T-helper 2 cell treated with Interferon-gamma antibody and Interleukin-4, amounts not matched to agents 100 ng/mL and 5 ng/mL, for 36 hours (primary cell): Measurements from ENCODE around the gene RAD51B. TPM values are rescaled to one million over a fixed set of nuclear protein-coding genes. Genes with fewer than 3 reads are reported as not detected.

Experiments
- intact Hi-C: fragments of 100-400 bp; cut with micrococcal nuclease; formaldehyde crosslinking; loops from one replicate; pipeline ENCODE4 v1.15.1; 2023
- total RNA-seq: library from RNA; stranded (reverse); gene quantifications from 2 replicates; pipeline ENCODE4 v1.2.3, GENCODE V29; 2022

Gene RAD51B
- total RNA-seq, 1 donor from 2014 or later, result 31.7 TPM

DNA sequence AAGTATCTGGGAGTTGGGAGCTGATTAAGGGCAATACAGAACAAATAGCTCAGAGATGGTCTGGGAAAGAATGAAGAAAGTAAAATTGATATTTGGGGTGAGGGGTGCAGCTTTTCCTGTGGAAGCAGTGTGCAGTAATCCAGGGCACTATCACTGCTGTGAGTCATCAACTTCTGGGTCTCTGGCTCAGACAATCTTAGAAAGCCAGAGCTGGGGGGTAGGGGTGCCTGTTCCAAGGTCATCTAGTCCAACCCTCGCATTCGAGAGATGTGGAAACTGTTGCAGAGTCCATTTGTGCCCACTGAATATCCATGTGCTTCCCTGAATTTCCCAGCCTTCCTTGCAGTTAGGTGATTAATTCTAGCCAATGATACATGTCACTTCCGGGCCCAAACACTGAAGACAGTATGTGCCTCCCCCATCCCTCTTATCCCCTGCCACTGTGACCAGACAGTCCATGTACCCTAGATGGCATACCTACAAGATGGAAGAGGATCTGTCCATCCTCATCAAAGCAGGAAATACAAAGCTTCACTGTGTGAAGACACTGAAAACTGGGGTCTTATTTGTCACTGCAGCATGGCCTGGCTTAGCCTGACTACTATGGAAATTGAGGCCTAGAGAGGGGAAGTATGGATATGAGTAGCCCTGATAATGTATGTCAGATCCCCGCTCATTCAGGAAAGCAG, 921.4 kb downstream of the RAD51B start:
- intact Hi-C loops, result no loop called here

DNA sequence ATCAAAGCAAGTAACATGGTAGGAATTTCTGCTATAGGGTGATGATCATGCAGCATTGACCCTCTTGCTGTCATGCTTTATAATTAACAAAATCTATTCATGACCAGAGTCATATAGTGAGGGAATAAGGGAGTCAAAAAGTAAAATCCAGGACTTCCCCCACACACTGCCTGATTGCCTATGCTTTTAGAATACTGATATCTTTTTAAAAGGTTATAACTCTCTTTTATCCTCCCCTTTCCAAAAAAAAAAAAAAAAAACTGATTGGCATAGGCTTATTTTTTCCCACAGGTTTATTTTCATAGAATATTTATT, 921.9 kb downstream of the RAD51B start:
- intact Hi-C loops, result no loop called here

DNA sequence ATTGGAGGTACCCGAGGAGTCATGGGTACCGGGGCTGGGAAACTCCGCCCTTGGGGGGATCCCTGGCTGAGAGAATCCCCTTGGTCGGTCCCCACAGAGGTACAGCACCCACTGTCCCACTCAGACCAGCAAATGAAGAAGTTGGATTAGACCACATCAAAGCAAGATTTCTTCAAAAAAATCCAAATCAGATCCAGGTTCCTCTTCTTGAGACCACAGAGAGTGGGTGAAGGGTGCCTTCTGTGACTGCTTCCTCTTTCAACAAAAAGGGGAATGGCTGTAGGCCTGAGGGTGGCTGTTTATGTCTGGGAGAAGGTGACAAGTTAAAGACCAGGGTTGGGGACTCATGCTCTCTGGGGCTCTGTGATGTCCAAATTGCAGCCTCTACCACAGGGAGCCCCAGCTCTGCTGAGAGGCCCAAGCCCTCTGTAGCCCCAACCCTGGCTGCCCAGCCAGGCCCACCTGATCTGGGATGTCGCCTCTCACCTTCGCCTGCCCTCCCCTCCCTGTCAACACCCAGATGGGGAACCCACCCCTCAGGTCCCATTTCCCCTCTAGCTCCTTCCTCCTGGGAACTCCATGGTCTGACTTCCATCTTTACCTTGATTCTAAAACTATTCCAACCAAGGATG, 922.4 kb downstream of the RAD51B start:
- intact Hi-C loops, result no loop called here

DNA sequence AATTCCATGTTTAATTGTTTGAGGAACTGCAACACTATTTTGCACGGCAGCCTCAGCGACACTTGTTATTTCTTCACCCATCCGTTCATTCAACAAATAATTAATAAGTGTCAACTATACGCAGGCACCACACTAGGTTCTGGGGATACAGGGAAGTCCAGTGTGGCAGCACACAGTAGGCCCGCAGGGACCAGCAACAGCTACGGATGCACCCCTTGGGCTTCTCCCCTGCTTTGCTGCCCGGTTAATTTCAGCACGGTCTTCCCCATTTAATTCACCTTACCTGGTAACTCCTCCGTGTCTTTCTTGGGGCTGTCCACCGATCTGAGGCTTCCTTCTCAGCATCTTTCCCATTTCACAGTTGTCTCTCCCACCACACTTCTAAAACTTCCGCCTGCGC, 925.0 kb downstream of the RAD51B start:
- intact Hi-C loops, result no loop called here

DNA sequence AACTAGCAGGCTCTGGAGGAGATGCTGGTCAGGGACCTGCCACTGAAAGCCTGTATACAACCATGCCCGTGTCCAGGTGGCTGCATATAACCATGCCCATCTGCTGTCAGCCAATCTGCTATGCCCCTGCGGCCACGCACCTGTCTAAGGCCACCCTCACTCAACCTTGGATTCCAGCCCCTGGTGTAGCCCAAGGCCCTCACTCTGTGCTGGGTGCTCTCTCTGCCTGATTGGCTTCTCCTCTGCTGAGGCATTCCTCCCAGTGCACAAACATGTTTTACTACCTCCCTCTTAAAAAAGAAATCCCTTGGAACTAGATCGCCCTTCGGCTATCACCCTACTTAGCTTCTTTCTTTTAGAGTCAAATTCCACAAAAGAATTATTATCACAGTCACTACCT, 927.8 kb downstream of the RAD51B start:
- intact Hi-C loops, result no loop called here

DNA sequence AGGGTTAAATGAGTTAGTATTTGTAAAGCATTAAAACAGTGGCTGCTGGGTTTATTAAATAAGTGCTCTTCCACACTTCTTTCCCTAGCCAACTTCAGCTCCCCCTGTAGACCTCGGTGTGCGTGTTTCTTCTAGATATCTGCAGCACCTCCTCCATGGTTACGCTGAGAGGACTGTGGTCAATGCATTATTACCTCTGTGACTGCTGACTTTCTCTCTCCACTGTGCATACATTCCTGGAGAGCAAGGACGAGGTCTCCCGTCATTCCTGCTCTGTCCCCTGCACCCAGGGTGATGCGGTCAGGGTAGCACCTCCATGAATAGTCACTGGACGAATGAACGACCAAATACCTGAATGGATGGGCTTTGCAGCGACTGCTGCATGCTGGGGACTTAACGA, 928.7 kb downstream of the RAD51B start:
- intact Hi-C loops, result no loop called here

DNA sequence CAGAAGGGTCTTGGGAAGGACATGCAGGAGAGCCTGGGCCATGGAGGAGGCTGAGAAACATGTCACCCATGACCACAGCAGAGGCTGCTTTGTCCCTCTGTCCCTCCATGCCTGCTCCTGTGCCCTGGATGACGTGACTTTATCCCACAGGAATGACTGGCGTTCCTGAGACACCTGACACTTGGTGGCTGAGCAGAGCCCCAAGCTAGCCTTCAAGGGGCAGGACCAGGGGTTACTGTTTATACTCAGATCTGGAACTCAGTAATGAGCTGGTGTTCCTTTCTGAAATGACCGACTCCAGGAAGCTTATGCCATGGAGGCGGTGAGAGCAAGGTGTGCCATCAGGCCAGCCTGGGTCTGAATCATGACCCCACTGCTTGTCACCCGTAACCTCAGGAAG, 929.1 kb downstream of the RAD51B start:
- intact Hi-C loops, result no loop called here

DNA sequence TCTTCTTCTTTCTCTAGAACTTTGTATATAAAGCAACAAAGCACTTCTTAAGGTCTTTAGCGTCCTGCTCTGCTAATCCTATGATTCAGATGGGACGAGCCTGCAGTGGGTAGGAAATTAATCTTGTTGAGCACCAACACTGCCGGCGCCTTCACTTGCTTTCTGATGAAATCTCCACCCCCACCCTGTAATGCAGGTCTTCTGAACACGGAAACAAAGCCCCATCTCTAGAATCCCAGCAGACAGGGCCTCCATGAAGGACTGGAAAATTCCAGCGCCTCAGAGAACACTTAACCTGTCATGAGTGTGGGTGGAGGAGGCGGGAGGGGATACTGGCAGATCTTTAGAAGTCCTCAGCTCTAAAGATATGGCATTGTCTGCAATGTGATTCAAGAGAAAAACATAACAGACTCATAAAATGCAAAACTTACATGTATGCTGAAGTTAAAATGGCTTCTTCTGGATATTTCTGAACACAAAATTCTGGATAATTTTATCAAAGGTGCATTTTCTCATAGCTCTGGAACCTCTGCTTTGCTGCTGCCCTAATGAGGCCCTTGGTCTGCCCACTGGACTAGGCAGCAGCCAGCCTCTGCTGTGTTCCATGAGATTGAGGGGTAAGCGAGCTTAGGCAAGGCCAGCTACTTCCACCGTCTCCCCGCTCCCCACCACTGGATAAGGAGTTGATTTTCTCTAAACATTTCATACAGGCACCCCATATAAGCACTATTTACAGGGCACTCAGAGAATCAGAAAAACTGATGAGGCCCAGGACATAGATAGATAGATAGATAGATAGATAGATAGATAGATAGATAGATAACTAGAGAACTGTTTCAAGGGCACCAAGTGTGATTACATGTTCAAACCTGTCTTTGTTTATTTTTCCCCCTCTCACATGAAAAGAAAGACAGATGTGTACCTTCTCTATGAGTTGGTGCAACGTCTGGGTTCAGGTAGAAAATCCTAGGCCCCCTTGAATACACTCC, 930.2 kb downstream of the RAD51B start:
- intact Hi-C loops, result no loop called here

DNA sequence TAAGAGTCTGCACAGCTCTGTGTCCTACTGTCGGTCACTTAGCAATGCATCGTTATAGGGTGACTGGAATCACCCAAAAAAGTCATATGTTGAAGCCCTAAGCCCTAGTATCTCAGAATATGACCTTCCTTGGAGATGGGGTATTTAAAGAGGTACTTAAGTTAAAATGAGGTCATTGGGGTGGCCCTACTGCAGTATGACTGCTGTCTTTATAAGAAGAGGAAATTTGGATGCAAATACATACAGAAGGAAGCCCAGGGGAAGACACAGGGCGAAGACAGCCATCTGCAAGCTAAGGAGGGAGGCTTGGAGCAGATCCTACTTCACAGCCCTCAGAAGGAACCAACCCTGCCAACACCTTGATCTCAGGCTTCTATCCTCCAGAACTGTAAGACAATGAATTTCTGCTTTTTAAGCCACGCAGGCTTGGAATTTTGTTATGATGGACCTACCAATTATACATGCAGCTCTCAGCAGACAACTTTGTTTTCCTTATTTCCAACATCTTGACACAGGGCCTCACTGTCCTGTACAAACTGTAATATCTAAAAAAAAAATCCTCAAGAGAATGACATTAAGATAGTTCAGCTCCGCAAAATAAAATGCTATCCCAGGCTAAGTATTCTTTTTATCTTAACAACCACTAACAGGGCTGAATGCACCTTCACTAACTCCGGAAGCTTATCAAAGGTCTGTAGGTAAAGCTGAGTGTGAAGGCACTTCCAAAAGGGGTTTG, 932.9 kb downstream of the RAD51B start:
- intact Hi-C loops, result no loop called here

DNA sequence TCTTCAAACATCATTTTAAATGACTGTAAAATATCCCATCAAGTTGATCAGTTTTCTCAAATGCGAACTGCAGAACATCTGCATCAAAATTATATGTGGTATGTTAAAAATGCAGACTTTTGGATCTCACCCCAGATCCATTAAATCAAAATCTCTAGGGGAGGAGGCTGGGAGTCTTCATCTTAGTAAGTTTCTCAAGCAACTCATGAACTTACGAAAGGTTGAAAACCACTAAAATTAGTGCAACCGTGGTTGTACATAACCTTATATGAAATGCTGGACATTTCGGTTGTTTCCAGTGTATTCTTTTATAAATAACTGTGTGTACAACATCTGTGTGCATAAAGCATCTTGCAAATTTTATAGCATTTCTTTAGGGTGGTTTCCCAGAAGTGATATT, 934.1 kb downstream of the RAD51B start:
- intact Hi-C loops, result no loop called here

DNA sequence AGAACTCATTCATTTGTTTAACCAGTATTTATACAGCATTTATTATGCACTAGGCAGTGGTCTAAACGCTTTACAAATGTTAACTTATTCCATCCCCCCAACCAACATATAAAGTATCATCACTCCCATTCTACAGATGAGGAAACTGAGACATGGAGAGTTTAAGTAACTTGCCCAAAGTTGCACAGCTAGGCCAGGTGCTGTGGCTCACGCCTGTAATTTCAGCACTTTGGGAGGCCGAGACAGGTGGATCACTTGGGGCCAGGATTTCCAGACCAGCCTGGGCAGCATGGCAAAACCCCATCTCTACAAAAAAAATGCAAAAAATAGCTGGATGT, 935.4 kb downstream of the RAD51B start:
- intact Hi-C loops, result no loop called here

DNA sequence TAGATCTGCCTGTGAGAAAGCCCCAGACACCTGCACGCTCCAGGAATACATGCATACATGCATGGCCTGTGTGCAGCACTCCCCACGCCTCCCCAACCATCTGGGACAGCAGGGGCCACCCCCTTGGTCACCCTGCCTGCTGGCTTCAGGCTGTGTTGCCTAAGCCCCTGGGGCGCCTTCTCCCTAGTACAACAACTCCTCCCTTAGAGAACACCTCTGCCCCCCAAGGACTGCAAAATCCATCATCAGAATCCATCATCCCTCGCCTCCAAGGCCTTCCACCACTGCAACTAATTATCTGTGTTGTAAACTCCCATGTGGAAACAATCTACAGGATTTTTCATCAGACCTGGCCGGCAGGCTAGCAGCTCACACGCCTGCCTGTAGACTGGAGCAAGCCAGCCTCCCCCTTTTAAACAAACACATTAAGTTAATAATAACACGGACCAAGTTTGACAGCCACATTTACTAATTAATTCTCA, 936.5 kb downstream of the RAD51B start:
- intact Hi-C loops, result no loop called here

DNA sequence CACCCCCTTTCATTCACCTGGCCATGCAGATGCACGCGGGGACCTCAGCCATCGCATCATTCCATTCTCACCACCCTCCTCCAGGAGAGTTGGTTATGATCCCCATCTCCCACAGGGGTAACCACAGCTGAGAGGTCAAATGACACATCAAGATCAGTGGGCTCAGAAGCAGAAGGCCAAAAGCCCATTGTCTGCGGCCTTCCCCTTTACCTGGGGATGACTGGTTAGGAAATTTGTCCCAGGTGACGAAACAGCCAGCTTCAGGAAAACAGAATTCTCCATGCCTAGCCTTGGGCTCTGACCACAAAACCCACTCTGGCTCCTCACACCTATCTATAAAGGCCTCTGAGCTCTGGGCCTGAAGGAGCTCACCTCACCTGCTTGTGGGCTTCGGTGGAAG, 937.2 kb downstream of the RAD51B start:
- intact Hi-C loops, result no loop called here

DNA sequence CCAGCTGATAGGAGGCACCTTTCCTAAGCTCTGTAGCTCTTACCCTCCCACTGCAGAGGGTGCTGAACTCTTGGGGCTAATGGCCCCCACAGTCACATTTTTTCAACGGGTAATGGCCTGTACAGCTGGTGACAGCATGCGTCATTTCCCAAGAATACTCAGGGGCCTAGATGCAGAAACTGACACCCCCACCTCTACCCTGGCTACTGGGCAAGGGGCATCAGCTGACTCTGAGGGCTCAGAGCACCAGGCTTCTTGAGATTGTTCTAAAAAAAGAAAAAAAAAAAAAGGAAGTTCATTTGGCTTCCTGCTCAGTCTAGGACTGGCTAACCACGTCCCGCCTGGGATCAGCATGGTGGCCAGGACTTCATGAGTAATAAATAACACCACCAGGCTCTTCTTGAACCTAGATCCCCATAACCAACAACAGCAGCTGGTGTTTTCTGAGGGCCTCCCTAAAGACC, 938.1 kb downstream of the RAD51B start:
- intact Hi-C loops, result no loop called here

DNA sequence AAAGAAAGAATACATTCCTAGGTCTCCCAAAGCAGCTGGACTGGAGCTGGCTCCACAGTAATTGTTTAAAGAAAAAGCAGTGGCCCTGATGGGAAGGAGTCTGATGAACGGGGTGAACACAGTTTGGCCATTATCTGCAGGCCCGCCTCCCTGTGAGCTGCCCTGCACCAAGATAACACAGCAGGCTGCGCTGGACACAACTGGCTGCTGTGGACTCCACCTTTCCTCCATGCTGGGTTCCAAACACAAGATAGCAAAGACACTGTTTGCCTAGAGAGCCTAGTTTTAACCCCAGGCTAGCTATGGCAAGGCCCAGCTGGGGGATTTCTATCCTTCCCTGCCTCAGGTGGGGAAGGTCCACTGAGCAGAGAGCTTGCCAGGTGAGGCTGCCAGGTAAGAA, 938.7 kb downstream of the RAD51B start:
- intact Hi-C loops, result no loop called here

DNA sequence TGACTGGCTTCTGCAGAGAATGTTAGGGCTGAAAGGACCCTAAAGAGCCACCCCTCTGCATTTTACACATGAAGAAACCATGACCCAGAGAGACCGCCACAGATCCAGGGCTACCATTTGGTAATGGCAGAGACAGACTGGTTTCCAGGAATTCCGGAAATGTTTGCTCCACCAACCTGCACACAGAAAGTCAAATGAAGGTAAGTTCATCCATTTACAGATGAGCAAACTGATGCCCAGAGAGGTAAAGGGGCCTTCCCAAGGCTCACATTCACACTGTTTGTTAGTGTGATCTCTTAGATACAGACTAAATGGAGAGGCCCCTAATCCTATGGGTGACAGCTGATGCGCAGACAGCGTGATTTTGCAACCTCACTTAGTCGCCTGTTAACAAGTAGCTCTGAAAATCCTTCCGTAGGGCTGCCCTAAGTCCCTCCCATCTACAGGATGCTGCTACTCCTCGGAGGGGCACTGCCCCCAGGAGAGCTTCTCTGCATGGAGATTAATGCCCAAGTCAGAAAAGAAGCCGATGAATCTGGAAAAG, 939.5 kb downstream of the RAD51B start:
- intact Hi-C loops, result no loop called here

DNA sequence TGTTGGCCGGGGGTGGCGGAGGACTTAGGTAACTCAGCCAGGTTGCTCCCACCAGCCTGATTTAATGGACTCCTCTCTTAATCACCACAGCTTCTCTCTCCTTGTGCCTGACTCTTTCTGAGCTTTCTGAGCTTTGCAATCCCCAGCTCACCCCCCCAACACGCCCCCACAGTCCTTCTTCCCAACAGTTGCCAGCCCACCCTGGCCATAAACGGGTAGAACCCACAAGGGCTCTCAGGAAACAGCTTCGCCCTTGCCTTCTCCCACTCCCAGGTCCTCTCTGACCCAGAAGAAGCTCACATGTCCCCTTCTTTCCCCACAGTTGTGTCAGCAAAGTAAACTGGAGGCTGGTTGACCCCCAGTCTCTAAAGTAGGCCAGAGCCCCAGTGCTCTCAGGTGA, 940.4 kb downstream of the RAD51B start:
- intact Hi-C loops, result no loop called here

DNA sequence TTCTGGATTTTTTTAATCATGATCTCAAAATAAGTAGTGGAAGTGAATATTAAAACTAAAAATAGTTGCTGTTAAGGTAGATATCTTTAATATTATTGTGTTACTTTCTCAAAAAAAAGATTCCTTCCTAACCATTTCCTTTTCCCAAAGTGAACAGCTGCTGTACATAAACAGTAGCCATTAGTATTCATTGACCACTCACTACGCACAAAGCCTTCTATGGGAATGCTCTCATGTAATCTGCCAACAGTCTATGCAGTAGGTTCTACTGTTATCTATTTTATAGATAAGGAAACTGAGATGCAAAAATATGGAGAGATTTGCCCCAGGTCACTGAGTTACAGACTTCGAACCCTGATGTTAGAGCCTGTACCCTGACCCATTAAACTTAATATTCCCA, 941.2 kb downstream of the RAD51B start:
- intact Hi-C loops, result no loop called here

DNA sequence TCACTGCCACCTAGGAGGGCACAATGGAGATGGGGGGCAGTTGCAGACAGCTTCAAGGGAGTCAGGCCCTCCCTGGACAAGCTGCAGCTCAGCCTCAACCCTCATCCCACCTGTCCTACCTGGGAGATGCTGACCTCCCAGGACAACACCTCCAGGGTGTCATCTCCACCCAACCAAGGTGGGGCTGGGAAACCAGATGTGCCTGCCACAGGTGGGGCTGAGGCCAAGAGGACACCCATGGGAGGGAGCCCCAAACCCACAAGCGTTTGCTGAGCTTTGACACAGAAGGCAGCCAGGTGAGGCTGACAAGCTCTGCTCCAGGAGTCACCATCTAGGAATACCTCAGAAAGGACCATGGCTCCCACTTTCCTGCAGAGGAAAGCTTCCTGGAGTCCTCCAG, 941.8 kb downstream of the RAD51B start:
- intact Hi-C loops, result no loop called here

DNA sequence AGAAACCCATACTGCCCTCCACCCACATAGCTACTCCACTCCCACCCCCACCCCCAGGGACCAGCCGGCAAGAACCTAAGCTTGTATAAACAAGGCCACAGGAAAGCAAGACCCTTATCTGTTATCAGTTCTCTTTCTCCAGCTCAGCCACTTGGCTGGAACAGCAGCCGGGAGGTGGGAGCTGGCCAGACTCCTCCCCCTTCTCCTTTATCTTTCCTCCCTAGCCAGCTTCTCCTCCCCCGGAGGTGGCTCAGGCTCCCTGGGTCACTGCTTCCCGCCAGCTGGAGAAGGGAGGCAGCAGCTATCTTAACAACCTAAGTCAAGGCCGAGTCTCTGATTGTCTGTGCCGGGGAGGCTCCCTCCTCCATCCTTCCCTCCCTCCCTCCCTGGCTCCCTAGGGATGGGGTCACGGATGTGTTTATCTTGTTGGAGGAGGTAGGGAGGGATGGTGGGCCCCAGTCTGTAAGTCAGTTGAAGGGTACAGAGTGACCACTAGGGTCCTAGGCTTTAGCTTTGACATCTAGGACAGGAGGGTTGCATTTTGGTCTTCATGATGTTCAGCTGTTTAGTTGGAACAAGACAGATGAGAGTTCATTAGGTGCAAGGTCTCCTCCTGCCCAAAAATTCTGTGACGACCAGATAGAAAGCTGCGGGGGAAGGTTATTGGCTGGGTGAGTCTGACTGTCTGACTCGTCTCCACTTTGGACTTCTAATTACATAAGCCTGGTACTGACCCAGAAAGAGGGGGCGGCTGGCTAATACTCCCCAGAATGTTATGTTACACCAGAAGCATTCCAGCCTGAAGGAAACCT, 943.6 kb downstream of the RAD51B start:
- intact Hi-C loops, result no loop called here
